HG03045 (cell line): ENCODE measurements around the gene CDY1.
"Not testable (repeated sequence)": the region's sequence is repeated elsewhere in the genome, so short reads cannot be mapped to it uniquely, and the experiment has no call there.

Experiments
- ATAC-seq: cut with Tn5 transposase; IDR thresholded peaks from one replicate; pipeline ENCODE4 v1.9.1; 2021; ENCODE audit warnings: mild to moderate bottlenecking, moderate library complexity; ENCODE audit not compliant: unreplicated experiment

The CDY1 gene, protein sequence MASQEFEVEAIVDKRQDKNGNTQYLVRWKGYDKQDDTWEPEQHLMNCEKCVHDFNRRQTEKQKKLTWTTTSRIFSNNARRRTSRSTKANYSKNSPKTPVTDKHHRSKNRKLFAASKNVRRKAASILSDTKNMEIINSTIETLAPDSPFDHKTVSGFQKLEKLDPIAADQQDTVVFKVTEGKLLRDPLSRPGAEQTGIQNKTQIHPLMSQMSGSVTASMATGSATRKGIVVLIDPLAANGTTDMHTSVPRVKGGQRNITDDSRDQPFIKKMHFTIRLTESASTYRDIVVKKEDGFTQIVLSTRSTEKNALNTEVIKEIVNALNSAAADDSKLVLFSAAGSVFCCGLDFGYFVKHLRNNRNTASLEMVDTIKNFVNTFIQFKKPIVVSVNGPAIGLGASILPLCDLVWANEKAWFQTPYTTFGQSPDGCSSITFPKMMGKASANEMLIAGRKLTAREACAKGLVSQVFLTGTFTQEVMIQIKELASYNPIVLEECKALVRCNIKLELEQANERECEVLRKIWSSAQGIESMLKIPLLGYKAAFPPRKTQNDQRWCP

DNA sequence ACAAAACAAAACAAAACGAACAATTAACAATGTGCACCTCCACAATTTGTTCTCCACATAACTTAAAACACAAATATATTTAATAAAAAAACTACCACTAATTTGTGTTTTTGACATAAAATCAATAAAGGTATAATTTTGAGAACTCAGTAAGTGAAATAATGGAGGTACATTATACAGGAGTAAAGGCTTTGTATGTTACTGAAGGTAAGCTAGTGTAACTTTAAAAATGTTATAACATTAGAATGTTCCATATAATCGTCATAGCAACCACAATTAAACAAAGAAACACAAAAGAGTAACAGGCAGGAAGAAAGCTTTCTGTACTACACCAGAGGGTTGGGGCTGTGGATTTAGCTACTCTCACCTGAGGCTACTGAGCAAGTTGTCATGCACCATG is at the start of gene CDY1:
TSS of gene CDY1 (plus strand) at position 301 of the 400 bp plus-strand sequence. CDS start 326 bp downstream, outside the sequence.
- ATAC-seq: not testable (repeated sequence)

- not testable (repeated sequence) for ATAC-seq
These were observed 28.6 kb upstream of the CDY1 start for GRCh38 chrY:25593336-25593735.

GRCh38 chrY:25620209-25620608 is 1.7 kb upstream of the CDY1 start:
- not testable (repeated sequence) for ATAC-seq

GRCh38 chrY:25626524-25626923 is 4.6 kb downstream of the CDY1 start:
- not testable (repeated sequence) for ATAC-seq

DNA sequence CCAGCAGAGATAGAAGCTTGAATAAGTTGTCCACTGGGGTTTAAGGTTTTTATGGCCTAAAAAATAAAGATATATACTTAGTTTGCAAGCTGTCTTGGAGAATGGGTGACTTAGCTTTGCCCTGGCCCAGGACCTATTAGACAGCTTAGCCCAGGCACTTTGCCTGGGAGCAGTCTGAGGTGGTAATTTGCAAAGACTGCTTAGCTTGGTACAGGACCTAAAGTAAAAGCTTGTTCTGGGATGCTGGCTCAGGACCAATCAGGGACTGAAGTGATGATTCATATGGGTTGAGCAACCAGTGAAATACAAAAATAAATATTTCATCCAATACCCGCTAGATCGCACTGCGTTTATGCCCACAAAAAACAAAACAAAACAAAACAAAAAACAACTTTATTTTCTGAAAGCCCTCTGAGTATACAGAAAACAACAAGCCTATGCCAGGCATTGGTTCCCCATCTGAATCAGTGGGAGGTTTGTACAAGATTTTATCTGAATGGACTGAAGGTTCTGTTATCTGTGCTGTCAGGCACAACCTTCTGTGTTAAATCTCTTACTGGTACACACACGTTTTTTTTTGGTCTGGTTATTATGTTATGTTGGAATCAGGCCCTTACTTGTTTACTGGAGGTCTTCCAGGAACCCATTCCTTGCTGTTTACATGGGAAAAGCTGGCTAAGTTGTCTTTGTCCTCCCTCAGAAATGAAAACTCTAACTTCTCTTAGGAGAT is 8.6 kb downstream of the CDY1 start:
- ATAC-seq: not testable (repeated sequence)

GRCh38 chrY:25639852-25640251 is 17.9 kb downstream of the CDY1 start:
- not testable (repeated sequence) for ATAC-seq

- not testable (repeated sequence) for ATAC-seq
These were observed 21.4 kb downstream of the CDY1 start for GRCh38 chrY:25643024-25643915.
